ENCODE measurements around the gene IL1RAPL1. TPM values are rescaled to one million over a fixed set of nuclear protein-coding genes. Genes with fewer than 3 reads are reported as not detected.

IL1RAPL1 gene
- total RNA-seq, 1 experiment from 2014 or later, result not detected

- no peak overlapping the region for H3K27ac Mint-ChIP-seq (ENCODE audit: low read depth, unreplicated experiment)
- BruUV-seq (replicated peaks), result no TSS peak
- intact Hi-C loops (cut with micrococcal nuclease), result loop anchor here (5.0 kb wide), 1 partner anchor 1313 kb away; no protein-coding TSS in a partner anchor
- ChIA-PET CTCF (interaction anchor here (0.6 to 1.5 kb wide), 2 partner anchors 455 to 980 kb away, joined by 3 read pairs; no protein-coding TSS in a partner anchor), POLR2A (no interaction called here)
- DNase-seq (ENCODE audit: unreplicated experiment), result no peak
- TF ChIP-seq, protein P1, sequence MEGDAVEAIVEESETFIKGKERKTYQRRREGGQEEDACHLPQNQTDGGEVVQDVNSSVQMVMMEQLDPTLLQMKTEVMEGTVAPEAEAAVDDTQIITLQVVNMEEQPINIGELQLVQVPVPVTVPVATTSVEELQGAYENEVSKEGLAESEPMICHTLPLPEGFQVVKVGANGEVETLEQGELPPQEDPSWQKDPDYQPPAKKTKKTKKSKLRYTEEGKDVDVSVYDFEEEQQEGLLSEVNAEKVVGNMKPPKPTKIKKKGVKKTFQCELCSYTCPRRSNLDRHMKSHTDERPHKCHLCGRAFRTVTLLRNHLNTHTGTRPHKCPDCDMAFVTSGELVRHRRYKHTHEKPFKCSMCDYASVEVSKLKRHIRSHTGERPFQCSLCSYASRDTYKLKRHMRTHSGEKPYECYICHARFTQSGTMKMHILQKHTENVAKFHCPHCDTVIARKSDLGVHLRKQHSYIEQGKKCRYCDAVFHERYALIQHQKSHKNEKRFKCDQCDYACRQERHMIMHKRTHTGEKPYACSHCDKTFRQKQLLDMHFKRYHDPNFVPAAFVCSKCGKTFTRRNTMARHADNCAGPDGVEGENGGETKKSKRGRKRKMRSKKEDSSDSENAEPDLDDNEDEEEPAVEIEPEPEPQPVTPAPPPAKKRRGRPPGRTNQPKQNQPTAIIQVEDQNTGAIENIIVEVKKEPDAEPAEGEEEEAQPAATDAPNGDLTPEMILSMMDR (IDR thresholded peaks at IDR 0.05; ENCODE audit: unreplicated experiment), result no peak
- no peaks in the 10 kb centered on the region for H3K4me1 Mint-ChIP-seq (ENCODE audit: insufficient read depth, unreplicated experiment)
- no peaks in the 10 kb centered on the region for H3K27me3 Mint-ChIP-seq (ENCODE audit: insufficient read depth, unreplicated experiment)
- H3K9me3 Mint-ChIP-seq (ENCODE audit: unreplicated experiment), result no peaks in the 10 kb centered on the region
- H3K4me3 Mint-ChIP-seq (ENCODE audit: unreplicated experiment), result no peak overlapping the region
- no peaks in the 10 kb centered on the region for H3K36me3 Mint-ChIP-seq (ENCODE audit: insufficient read depth, unreplicated experiment)
Measured at GRCh38 chrX:28589046-28589445, 1.8 kb downstream of the IL1RAPL1 start.

- ChIA-PET CTCF (no interaction called here), POLR2A (no interaction called here)
- no peak overlapping the region for H3K4me3 Mint-ChIP-seq (ENCODE audit: unreplicated experiment)
- BruUV-seq (replicated peaks), result no TSS peak
- TF ChIP-seq, protein P1 (IDR thresholded peaks at IDR 0.05; ENCODE audit: unreplicated experiment), result no peak
- no peak for DNase-seq (ENCODE audit: unreplicated experiment)
- intact Hi-C loops (cut with micrococcal nuclease), result no loop called here
- no peaks in the 10 kb centered on the region for H3K9me3 Mint-ChIP-seq (ENCODE audit: unreplicated experiment)
- no peak overlapping the region for H3K27ac Mint-ChIP-seq (ENCODE audit: low read depth, unreplicated experiment)
- no peaks in the 10 kb centered on the region for H3K4me1 Mint-ChIP-seq (ENCODE audit: insufficient read depth, unreplicated experiment)
- no peaks in the 10 kb centered on the region for H3K27me3 Mint-ChIP-seq (ENCODE audit: insufficient read depth, unreplicated experiment)
- H3K36me3 Mint-ChIP-seq (ENCODE audit: insufficient read depth, unreplicated experiment), result no peaks in the 10 kb centered on the region
Measured at GRCh38 chrX:28590396-28590795, 3.1 kb downstream of the IL1RAPL1 start.

DNA sequence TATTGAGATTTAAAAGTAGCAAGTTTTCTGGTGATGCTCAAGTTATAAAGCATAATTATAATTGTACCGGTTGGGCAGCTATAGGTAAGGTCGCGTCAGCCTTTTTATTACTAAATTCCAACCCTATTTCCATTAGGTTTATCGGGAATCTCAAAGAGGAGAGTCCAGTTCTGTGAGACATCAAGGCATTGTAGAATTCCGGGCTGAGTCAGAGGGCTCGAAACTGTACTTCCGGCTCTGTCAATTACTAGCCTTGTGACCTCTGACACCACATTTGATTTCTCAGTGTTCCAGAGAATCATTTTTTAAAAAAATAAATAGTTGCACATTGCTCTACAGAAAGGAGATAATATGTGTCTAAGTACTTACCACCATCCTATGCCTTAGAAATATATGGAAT, 4.3 kb downstream of the IL1RAPL1 start:
- BruUV-seq (replicated peaks), result no TSS peak
- intact Hi-C loops (cut with micrococcal nuclease), result no loop called here
- POLR2A ChIA-PET, result interaction anchor here (1.0 kb wide), 1 partner anchor 11 kb away, joined by 4 read pairs; no protein-coding TSS in a partner anchor
- DNase-seq (ENCODE audit: unreplicated experiment), result no peak
- TF ChIP-seq, protein P1 (IDR thresholded peaks at IDR 0.05; ENCODE audit: unreplicated experiment), result no peak
- H3K36me3 Mint-ChIP-seq (ENCODE audit: insufficient read depth, unreplicated experiment), result no peaks in the 10 kb centered on the region
- H3K4me1 Mint-ChIP-seq (ENCODE audit: insufficient read depth, unreplicated experiment), result no peaks in the 10 kb centered on the region
- H3K4me3 Mint-ChIP-seq (ENCODE audit: unreplicated experiment), result no peak overlapping the region
- CTCF ChIA-PET, result interaction anchor here (0.6 to 0.9 kb wide), 3 partner anchors 62 to 718 kb away, joined by 3 read pairs; no protein-coding TSS in a partner anchor
- H3K27ac Mint-ChIP-seq (ENCODE audit: low read depth, unreplicated experiment), result no peak overlapping the region
- H3K9me3 Mint-ChIP-seq (ENCODE audit: unreplicated experiment), result no peaks in the 10 kb centered on the region
- H3K27me3 Mint-ChIP-seq (ENCODE audit: insufficient read depth, unreplicated experiment), result no peaks in the 10 kb centered on the region

DNA sequence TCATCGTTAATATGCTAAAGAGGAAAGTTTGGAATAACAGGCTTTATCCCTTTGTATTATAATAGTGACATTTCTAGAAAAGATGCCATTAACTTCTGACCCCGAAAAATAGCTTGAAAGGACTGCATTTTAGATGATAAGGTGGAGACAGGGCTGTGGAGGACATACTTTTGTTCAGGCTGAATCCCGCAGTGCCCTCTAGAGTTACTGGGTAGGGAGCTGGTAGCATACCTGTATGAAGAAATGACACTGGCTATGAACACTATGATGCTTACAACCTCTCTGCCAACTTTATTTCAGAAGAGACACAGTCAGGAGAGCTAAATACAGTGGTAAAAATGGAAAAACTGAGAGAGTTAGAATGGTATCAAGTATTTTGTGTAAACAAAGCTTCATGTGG, 8.1 kb downstream of the IL1RAPL1 start:
- Mint-ChIP-seq H3K27me3 (ENCODE audit: insufficient read depth, unreplicated experiment) (no peaks in the 10 kb centered on the region), H3K4me3 (ENCODE audit: unreplicated experiment) (no peak overlapping the region), H3K36me3 (ENCODE audit: insufficient read depth, unreplicated experiment) (no peaks in the 10 kb centered on the region), H3K4me1 (ENCODE audit: insufficient read depth, unreplicated experiment) (no peaks in the 10 kb centered on the region), H3K27ac (ENCODE audit: low read depth, unreplicated experiment) (no peak overlapping the region), H3K9me3 (ENCODE audit: unreplicated experiment) (no peaks in the 10 kb centered on the region)
- intact Hi-C loops (cut with micrococcal nuclease), result no loop called here
- TF ChIP-seq, protein P1 (IDR thresholded peaks at IDR 0.05; ENCODE audit: unreplicated experiment), result no peak
- POLR2A ChIA-PET, result no interaction called here
- no TSS peak for BruUV-seq (replicated peaks)
- CTCF ChIA-PET, result interaction anchor here (0.6 to 1.6 kb wide), 4 partner anchors 10 to 1657 kb away, joined by 3 to 6 read pairs (median 4); no protein-coding TSS in a partner anchor
- DNase-seq (ENCODE audit: unreplicated experiment), result no peak

All from MCF 10A (cell line).